H1 (cell line): Measurements from ENCODE around the gene ELMOD2. TPM values are rescaled to one million over a fixed set of nuclear protein-coding genes. Genes with fewer than 3 reads are reported as not detected.

Experiments
- CTCF ChIA-PET: fragments of 300-600 bp; sonication (Branson Sonifier 250); formaldehyde crosslinking; loops from one replicate; lab custom pipeline; 2021; ENCODE audit not compliant: partially characterized antibody; lab: Charles Lee
- POLR2A ChIA-PET: fragments of 300-600 bp; sonication (Branson Sonifier 250); formaldehyde crosslinking; loops from one replicate; lab custom pipeline; 2021; ENCODE audit warnings: inconsistent platforms; ENCODE audit not compliant: partially characterized antibody; lab: Charles Lee
- DNase-seq, 2 experiments: peaks; one replicate each; pipeline versions ENCODE4 v3.0.0 to v3.0.0-alpha.2; 2010 to 2022; ENCODE audit warnings: low spot score in 2 of 2, low read depth in 1 of 2, mixed read lengths in 1 of 2
- FAIRE-seq: peaks from 2 replicates; lab custom pipeline; 2011; peaks lifted over from hg19 to GRCh38; lab: Jason Lieb, UNC
- H2AFZ ChIP-seq: 2 replicates; pipeline ENCODE4 v1.8.1; 2012; ENCODE audit warnings: low read length, inconsistent platforms
- H2AK5ac ChIP-seq: 2 replicates; pipeline ENCODE4 v1.6.1; 2013; ENCODE audit warnings: low read depth, low read length
- H2BK120ac ChIP-seq: replicated peaks from 2 replicates; pipeline ENCODE3; 2013; ENCODE audit warnings: low read depth, low read length, inconsistent platforms
- H2BK12ac ChIP-seq: 2 replicates; pipeline ENCODE4 v1.6.1; 2013; ENCODE audit warnings: low read depth, low read length
- H2BK15ac ChIP-seq: 2 replicates; pipeline ENCODE4 v1.6.1; 2013; ENCODE audit warnings: low read length
- H2BK20ac ChIP-seq: 2 replicates; pipeline ENCODE4 v1.6.1; 2013; ENCODE audit warnings: low read length
- H2BK5ac ChIP-seq: 2 replicates; pipeline ENCODE4 v1.6.1; 2013; ENCODE audit warnings: low read depth, low read length
- H3K14ac ChIP-seq: 2 replicates; pipeline ENCODE4 v1.6.1; 2013; ENCODE audit warnings: inconsistent platforms; ENCODE audit not compliant: insufficient read length
- H3K18ac ChIP-seq: 2 replicates; pipeline ENCODE4 v1.6.1; 2013; ENCODE audit warnings: low read length; ENCODE audit errors: extremely low read depth
- H3K23ac ChIP-seq: 2 replicates; pipeline ENCODE4 v1.6.1; 2013; ENCODE audit warnings: inconsistent platforms; ENCODE audit not compliant: insufficient read length
- H3K23me2 ChIP-seq: 2 replicates; pipeline ENCODE4 v1.6.1; 2013; ENCODE audit warnings: low read depth, low read length
- H3K27ac ChIP-seq: 2 replicates; pipeline ENCODE4 v1.6.1; 2011; ENCODE audit warnings: low read depth, low read length, inconsistent platforms
- H3K27me3 ChIP-seq, 4 experiments: replicated peaks in 1 of 4; 1 replicate in 1 of 4; 2 replicates in 3 of 4; pipeline versions ENCODE4 v1.6.1 to v1.8.1; 2011 to 2013; ENCODE audit warnings: low read length in 3 of 4, mild to moderate bottlenecking in 3 of 4, inconsistent platforms in 2 of 4, mixed read lengths in 2 of 4, moderate library complexity in 1 of 4; ENCODE audit not compliant: control insufficient read depth in 3 of 4, insufficient read depth in 3 of 4; ENCODE audit errors: extremely low read depth in 1 of 4
- H3K36me3 ChIP-seq, 4 experiments: 2 replicates each; pipeline versions ENCODE4 v1.6.1 to v1.8.1; 2011 to 2013; ENCODE audit warnings: mild to moderate bottlenecking in 4 of 4, low read length in 3 of 4, moderate library complexity in 2 of 4, control low read depth in 1 of 4, inconsistent platforms in 1 of 4; ENCODE audit not compliant: insufficient read depth in 4 of 4, control insufficient read depth in 2 of 4
- H3K4ac ChIP-seq: replicated peaks from 2 replicates; pipeline ENCODE3; 2013; ENCODE audit warnings: low read length, low read depth, mixed read lengths, inconsistent platforms; ENCODE audit not compliant: insufficient read length
- H3K4me1 ChIP-seq, 4 experiments: replicated peaks in 1 of 4; 1 replicate in 1 of 4; 2 replicates in 3 of 4; pipeline versions ENCODE4 v1.6.1 to v1.8.1; 2011 to 2013; ENCODE audit warnings: low read length in 3 of 4, inconsistent platforms in 2 of 4, mixed read lengths in 1 of 4; ENCODE audit not compliant: insufficient read depth in 4 of 4, control insufficient read depth in 3 of 4
- H3K4me2 ChIP-seq, 2 experiments: 2 replicates each; pipeline versions ENCODE4 v1.6.1 to v1.8.1; 2011 to 2013; ENCODE audit warnings: low read depth in 2 of 2, low read length in 2 of 2, control low read depth in 1 of 2, inconsistent platforms in 1 of 2, mild to moderate bottlenecking in 1 of 2; ENCODE audit not compliant: insufficient read depth in 1 of 2
- H3K4me3 ChIP-seq, 4 experiments: fragments of 200-600, 300-600 bp in 1 of 4; sonication (generic), shearing (Covaris generic), sonication (Bioruptor Twin) in 1 of 4; 2 replicates each; pipeline versions ENCODE4 v1.5.1 to v1.8.1; 2011 to 2016; ENCODE audit warnings: low read length in 4 of 4, low read depth in 3 of 4, control low read depth in 2 of 4, inconsistent platforms in 2 of 4, mild to moderate bottlenecking in 2 of 4, mixed read lengths in 1 of 4, moderate library complexity in 1 of 4; ENCODE audit not compliant: insufficient read depth in 2 of 4; ENCODE audit errors: extremely low read depth in 1 of 4
- H3K56ac ChIP-seq: replicated peaks from 2 replicates; pipeline ENCODE3; 2013; ENCODE audit warnings: low read depth, mild to moderate bottlenecking, mixed read lengths, low read length, inconsistent platforms; ENCODE audit not compliant: insufficient read length
- H3K79me1 ChIP-seq: 2 replicates; pipeline ENCODE4 v1.6.1; 2013; ENCODE audit warnings: low read depth, low read length, control low read depth
- H3K79me2 ChIP-seq, 2 experiments: 2 replicates each; pipeline versions ENCODE4 v1.6.1 to v1.8.1; 2012 to 2013; ENCODE audit warnings: low read length in 2 of 2, mild to moderate bottlenecking in 2 of 2, inconsistent platforms in 1 of 2; ENCODE audit not compliant: insufficient read depth in 2 of 2, control insufficient read depth in 1 of 2
- H3K9ac ChIP-seq, 4 experiments: replicated peaks in 1 of 4; 1 replicate in 1 of 4; 2 replicates in 3 of 4; pipeline versions ENCODE4 v1.6.1 to v1.8.1; 2011 to 2013; ENCODE audit warnings: low read depth in 3 of 4, low read length in 3 of 4, control low read depth in 2 of 4, mild to moderate bottlenecking in 2 of 4, moderate library complexity in 2 of 4, inconsistent platforms in 1 of 4; ENCODE audit errors: extremely low read depth in 1 of 4
- H3K9me3 ChIP-seq, 2 experiments: 2 replicates each; pipeline versions ENCODE4 v1.6.1 to v1.8.1; 2012 to 2013; ENCODE audit warnings: mild to moderate bottlenecking in 2 of 2, moderate library complexity in 2 of 2, control low read depth in 1 of 2, inconsistent platforms in 1 of 2, low read depth in 1 of 2, low read length in 1 of 2, mixed read lengths in 1 of 2; ENCODE audit not compliant: insufficient read depth in 2 of 2
- H4K20me1 ChIP-seq, 2 experiments: replicated peaks in 1 of 2; 2 replicates each; pipeline versions ENCODE3 to v1.8.1; 2011 to 2013; ENCODE audit warnings: inconsistent platforms in 2 of 2, low read length in 2 of 2, mild to moderate bottlenecking in 1 of 2; ENCODE audit not compliant: insufficient read depth in 2 of 2, control insufficient read depth in 1 of 2
- H4K5ac ChIP-seq: 2 replicates; pipeline ENCODE4 v1.6.1; 2013; ENCODE audit warnings: low read length, low read depth, mixed read lengths, inconsistent platforms; ENCODE audit not compliant: insufficient read length
- H4K8ac ChIP-seq: 2 replicates; pipeline ENCODE4 v1.8.0; 2013; ENCODE audit warnings: mild to moderate bottlenecking, moderate library complexity, low read length, inconsistent platforms; ENCODE audit not compliant: insufficient read depth; ENCODE audit errors: extremely low read depth
- H4K91ac ChIP-seq: replicated peaks from 2 replicates; pipeline ENCODE3; 2013; ENCODE audit warnings: low read length, mixed read lengths, inconsistent platforms; ENCODE audit not compliant: insufficient read length
- EGR1 ChIP-seq: IDR thresholded peaks from 2 replicates; pipeline ENCODE4 v1.6.1; 2011; ENCODE audit warnings: low read depth, low read length, borderline replicate concordance
- EP300 ChIP-seq, 2 experiments: IDR thresholded peaks; 1 replicate in 1 of 2; 2 replicates in 1 of 2; pipeline ENCODE4 v1.6.1; 2011 to 2012; ENCODE audit warnings: low read depth in 2 of 2, low read length in 2 of 2, mild to moderate bottlenecking in 2 of 2, borderline replicate concordance in 1 of 2, inconsistent platforms in 1 of 2, moderate library complexity in 1 of 2
- HDAC2 ChIP-seq, 2 experiments: fragments of 300-600 bp in 1 of 2; sonication (generic) in 1 of 2; IDR thresholded peaks; 2 replicates each; pipeline ENCODE4 v1.6.1; 2011 to 2012; ENCODE audit warnings: low read depth in 2 of 2, low read length in 2 of 2, mild to moderate bottlenecking in 2 of 2, moderate library complexity in 2 of 2, borderline replicate concordance in 1 of 2, inconsistent platforms in 1 of 2
- HDAC6 ChIP-seq: IDR thresholded peaks from one replicate; pipeline ENCODE4 v1.7.1; 2012; ENCODE audit warnings: low read depth, mild to moderate bottlenecking, inconsistent platforms, low read length, moderate library complexity
- KDM5A ChIP-seq: fragments of 200-600 bp; IDR thresholded peaks from 2 replicates; pipeline ENCODE4 v1.7.1; 2012; ENCODE audit warnings: mild to moderate bottlenecking, low read length, inconsistent platforms, mixed read lengths
- MAX ChIP-seq: IDR thresholded peaks from 2 replicates; pipeline ENCODE4 v1.6.1; 2012; ENCODE audit warnings: inconsistent platforms
- POLR2A ChIP-seq, 2 experiments: IDR thresholded peaks; 1 replicate in 1 of 2; 2 replicates in 1 of 2; pipeline ENCODE4 v1.6.1; 2011; ENCODE audit warnings: low read depth in 2 of 2, low read length in 2 of 2, mild to moderate bottlenecking in 2 of 2; ENCODE audit errors: control extremely low read depth in 1 of 2
- RBBP5 ChIP-seq: IDR thresholded peaks from 2 replicates; pipeline ENCODE4 v1.7.1; 2012; ENCODE audit warnings: low read depth, mild to moderate bottlenecking, inconsistent platforms, low read length, moderate library complexity, borderline replicate concordance
- RFX5 ChIP-seq: IDR thresholded peaks from 2 replicates; pipeline ENCODE4 v1.6.1; 2011; ENCODE audit warnings: low read depth, low read length, improper control_type of control experiment, borderline replicate concordance
- SUZ12 ChIP-seq: fragments of 200-600 bp; sonication (generic); IDR thresholded peaks from 2 replicates; pipeline ENCODE4 v1.6.1; 2012; ENCODE audit warnings: mild to moderate bottlenecking, inconsistent platforms, low read length, moderate library complexity, mixed read lengths
- TAF7 ChIP-seq: optimal IDR thresholded peaks from 2 replicates; pipeline ENCODE3; 2011; ENCODE audit warnings: low read depth, mild to moderate bottlenecking, inconsistent platforms, low read length, moderate library complexity, borderline replicate concordance
- YY1 ChIP-seq: IDR thresholded peaks from 2 replicates; pipeline ENCODE4 v1.6.1; 2011; ENCODE audit warnings: low read depth, mild to moderate bottlenecking, low read length
- WGBS, 2 experiments: shearing (Covaris generic) in 1 of 2; methylation state at CpG; one replicate each; pipeline versions ENCODE4 v1.1.6 to v1.1.7; 2013 to 2015; ENCODE audit warnings: low lambda C conversion rate in 2 of 2, mixed read lengths in 2 of 2, inconsistent platforms in 1 of 2, low coverage in 1 of 2, missing lambda C conversion rate in 1 of 2; ENCODE audit not compliant: insufficient replicate concordance in 2 of 2, insufficient coverage in 1 of 2, insufficient read length in 1 of 2; ENCODE audit errors: extremely low coverage in 1 of 2, missing lambda C conversion rate in 1 of 2; 5-methylcytosine and 5-hydroxymethylcytosine counted together
- polyA plus RNA-seq, 7 experiments: library from polyadenylated mRNA; depleted of rRNA in 3 of 7; stranded (reverse) in 5 of 7; unstranded in 2 of 7; fragments of >200 nt in 5 of 7; fragments of 200-250 nt in 2 of 7; gene quantifications; 1 replicate in 5 of 7; 2 replicates in 1 of 7; 4 replicates in 1 of 7; pipeline versions ENCODE4 v1.2.1 to v1.2.3, GENCODE V29; 2011 to 2013; ENCODE audit warnings: missing spikeins in 2 of 7, mixed read lengths in 2 of 7
- total RNA-seq: library from RNA; stranded (reverse); fragmentation: NEBNext Ultra II Directional; extraction: Animal tissue kit (Norgen Biotek cat#: 25700); gene quantifications from 2 replicates; pipeline ENCODE4 v1.2.1, GENCODE V29; 2021

Gene ELMOD2
- total and polyA plus RNA-seq, 2 of the 8 experiments (the other 6 are each of a cell fraction or from before 2014, with no cell fraction given), result 6.6 to 27.9 TPM

GRCh38 chr4:140581078-140581477 is 57.1 kb downstream of the ELMOD2 start:
- POLR2A ChIA-PET, result no interaction called here
- 49% methylated on average over 3 of the region's 3 CpGs; no CpG with 5 or more reads in 1 of the 2 experiments for WGBS, 2 experiments
- no peak for FAIRE-seq
- TF ChIP-seq TAF7, result no peak
- no peak for TF ChIP-seq HDAC6
- no peak for TF ChIP-seq POLR2A (IDR thresholded peaks at IDR 0.05; ENCODE audit: control extremely low read depth in 1 of 2, low read depth in 2 of 2, low read length in 2 of 2)
- no peak for TF ChIP-seq SUZ12
- TF ChIP-seq MAX, result no peak
- no peak for TF ChIP-seq HDAC2 (IDR thresholded peaks at IDR 0.05; ENCODE audit: borderline replicate concordance in 1 of 2, low read depth in 2 of 2, low read length in 2 of 2)
- no peak for TF ChIP-seq KDM5A
- no peak for TF ChIP-seq RBBP5
- TF ChIP-seq YY1, result no peak
- no peak for TF ChIP-seq RFX5
- no peak for TF ChIP-seq EGR1
- no peak for TF ChIP-seq EP300 (IDR thresholded peaks at IDR 0.05; ENCODE audit: borderline replicate concordance in 1 of 2, low read depth in 2 of 2, low read length in 2 of 2)

More at GRCh38 chr4:140581078-140581477, 57.1 kb downstream of the ELMOD2 start:
- Histone ChIP-seq H3K27ac (no peak overlapping the region), H3K23ac (no peak overlapping the region), H2BK120ac (no peak overlapping the region), H3K4me2 (no peak overlapping the region), H3K9me3 (no peaks in the 10 kb centered on the region), H3K9ac (no peak overlapping the region), H2BK5ac (no peak overlapping the region), H2AK5ac (no peak overlapping the region), H3K23me2 (no peaks in the 10 kb centered on the region), H3K79me1 (no peaks in the 10 kb centered on the region), H3K4me1 (no peaks in the 10 kb centered on the region), H3K18ac (no peak overlapping the region), H3K79me2 (no peaks in the 10 kb centered on the region), H2AFZ (0 out of 2 replicates have a peak overlapping the region, but pooled peaks have one; percentile 18), H3K14ac (no peak overlapping the region), H4K91ac (no peak overlapping the region), H3K36me3 (no peaks in the 10 kb centered on the region), H2BK20ac (no peak overlapping the region), H3K4me3 (no peak overlapping the region), H3K4ac (no peak overlapping the region), H4K20me1 (no peaks in the 10 kb centered on the region), H4K8ac (no peak overlapping the region), H4K5ac (no peak overlapping the region), H2BK12ac (no peak overlapping the region), H2BK15ac (no peak overlapping the region), H3K27me3 (peaks cover 0 to 7% (median 2%) of the 10 kb centered on the region in 4 experiments; a peak in 2 of 7 replicates), H3K56ac (no peak overlapping the region)
- CTCF ChIA-PET, result interaction anchor here (0.9 to 1.7 kb wide), 4 partner anchors 8 to 259 kb away, joined by 3 to 8 read pairs (median 5); no protein-coding TSS in a partner anchor
- no peak for DNase-seq
